ENCODE data around the gene LSM4.

The LSM4 gene

GRCh38 chr19:18271433-18271841 is 51.4 kb downstream of the LSM4 start:
- no peak for DNase-seq

- no peak for DNase-seq
Observed at GRCh38 chr19:18270326-18270725, 52.5 kb downstream of the LSM4 start.

DNA sequence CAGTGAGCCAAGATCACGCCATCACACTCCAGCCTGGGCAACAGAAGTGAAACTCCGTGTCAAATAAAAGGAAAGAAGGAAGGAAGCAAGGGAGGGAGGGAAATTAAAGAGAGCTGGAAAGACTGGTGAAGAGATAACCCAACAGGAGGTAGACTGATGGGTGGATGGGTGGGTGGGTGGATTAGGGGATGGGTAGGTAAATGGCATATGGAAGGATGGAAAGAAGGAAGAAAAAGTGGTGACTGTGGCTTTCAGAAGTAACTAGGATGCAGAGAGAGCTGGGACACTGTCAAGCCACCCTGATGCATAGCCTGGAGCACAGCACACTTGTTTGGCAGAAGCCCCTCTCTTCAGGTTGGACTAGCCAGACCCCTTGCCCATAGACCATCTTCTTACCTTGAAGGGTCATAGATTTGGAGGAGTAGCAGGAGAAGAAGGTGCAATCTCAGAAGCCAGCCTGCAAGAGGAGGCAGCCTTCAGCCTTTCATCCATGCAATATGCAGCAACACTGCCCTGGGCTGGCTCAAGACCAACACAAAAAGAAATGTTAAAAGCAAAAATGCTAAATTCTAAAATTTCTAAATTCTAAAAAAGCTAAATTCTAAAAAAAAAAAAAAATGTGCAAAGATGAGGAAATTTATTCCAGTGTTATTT is 53.7 kb downstream of the LSM4 start:
- no peak for DNase-seq

- DNase-seq, result no peak
Observed at GRCh38 chr19:18266771-18267686, 55.8 kb downstream of the LSM4 start.

DNA sequence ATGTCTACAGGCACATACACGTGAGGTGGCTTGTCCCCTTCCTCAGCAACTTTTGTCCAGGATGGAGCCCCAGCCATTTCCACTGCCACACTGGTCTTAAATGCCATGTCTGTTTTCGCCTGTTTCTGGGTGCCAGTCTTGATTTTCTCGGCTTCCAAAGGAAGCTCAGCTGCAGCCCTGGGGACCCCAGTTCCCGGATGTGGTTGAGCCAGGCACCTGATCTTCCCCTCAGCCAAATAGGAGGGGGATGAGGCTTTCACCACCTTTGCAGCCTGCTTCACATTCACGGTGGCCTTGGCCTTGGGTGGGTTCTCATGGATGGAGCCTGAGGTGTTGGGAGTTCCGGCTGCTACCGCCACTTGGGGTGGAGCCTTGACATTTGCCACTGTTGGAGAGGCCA is 57.3 kb downstream of the LSM4 start:
- no peak for DNase-seq

DNA sequence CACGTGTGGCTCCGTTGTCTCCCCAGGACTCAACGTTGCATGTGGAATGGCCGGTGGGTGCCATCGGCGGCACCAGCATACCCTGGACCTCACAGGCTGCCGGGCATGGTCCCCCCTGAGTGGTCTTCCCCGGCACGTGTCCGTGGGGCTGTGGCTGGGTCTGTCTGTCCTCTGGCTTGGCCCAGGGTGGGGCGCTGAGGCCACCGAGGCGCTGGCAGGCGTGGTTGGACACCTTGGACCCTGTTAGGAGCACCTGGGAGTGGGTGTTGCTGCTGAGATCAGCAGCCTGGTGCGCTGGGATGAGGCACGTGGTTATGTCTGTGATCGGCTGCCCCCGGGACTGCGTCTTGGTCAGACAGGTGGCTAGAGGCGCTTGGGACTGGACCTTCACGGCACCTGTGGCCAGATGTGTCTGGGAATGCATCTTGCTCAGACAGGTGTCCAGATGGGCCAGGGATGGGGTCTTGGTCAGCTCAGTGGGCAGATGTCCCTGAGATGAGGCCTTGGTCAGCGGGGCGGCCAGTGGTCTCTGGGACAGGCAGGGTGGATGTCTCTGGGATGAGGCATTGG is 57.8 kb downstream of the LSM4 start:
- no peak for DNase-seq

GRCh38 chr19:18264137-18264854 is 58.6 kb downstream of the LSM4 start:
- DNase-seq, result no peak

DNA sequence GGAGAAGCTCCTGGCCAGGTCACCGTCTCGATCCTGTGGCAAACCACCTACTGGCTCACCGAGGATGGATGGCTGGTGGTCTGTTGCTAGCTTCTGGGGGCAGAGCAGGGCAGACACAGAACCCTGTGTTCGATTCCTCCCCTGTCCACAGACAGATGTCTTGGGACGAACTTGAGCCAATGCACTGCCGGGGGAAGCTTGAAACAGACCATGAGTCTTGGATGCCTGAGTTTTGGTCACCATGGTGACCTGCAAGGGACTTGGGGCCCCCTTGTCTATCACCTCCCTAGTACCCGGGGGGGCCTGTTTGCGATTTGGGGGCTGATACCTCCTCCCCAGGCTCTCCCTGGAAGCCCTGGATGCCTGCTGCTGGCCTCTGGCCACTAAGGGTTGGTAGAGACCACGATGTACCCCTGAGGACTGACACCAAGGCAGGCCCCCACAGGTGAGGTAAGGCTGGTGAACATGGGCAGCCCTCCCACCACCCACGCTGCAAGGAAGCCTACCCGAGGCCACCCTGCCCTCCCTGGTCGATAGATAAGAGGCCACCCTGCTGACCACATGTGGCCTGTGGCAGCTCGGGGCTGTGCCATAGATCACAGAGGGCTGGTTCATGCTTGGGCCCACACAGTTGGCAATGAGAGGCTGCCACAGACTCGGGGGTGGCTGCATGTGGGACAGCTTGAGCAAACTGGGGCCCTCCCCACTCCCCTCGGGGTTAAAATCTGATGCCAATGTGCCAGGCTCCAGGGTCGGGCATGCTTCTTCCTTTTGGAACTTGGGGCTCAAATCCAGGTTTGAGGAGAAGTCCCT is 59.3 kb downstream of the LSM4 start:
- no peak for DNase-seq

DNA sequence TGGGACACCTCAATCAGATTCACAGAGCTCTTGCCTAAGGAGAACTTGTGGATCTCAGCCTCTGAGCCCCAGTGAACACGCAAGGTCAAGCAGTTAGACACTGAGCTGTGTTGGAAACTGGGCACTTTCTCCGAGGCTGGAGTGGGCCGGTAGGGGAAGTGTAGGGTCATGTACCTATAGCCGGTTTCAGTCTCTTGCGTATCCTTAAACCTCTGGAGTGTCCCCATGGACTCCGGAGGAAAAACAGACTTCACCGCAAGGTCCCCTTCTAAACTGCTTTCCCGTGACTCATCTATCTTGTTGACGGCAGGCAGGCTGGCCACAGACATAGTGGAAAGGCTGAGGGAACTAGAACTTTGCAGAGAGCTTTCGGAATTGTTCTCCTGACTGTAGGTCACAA is 60.0 kb downstream of the LSM4 start:
- DNase-seq, result no peak

GRCh38 chr19:18262144-18262543 is 60.7 kb downstream of the LSM4 start:
- no peak for DNase-seq

GRCh38 chr19:18261474-18261873 is 61.4 kb downstream of the LSM4 start:
- DNase-seq, result no peak

DNA sequence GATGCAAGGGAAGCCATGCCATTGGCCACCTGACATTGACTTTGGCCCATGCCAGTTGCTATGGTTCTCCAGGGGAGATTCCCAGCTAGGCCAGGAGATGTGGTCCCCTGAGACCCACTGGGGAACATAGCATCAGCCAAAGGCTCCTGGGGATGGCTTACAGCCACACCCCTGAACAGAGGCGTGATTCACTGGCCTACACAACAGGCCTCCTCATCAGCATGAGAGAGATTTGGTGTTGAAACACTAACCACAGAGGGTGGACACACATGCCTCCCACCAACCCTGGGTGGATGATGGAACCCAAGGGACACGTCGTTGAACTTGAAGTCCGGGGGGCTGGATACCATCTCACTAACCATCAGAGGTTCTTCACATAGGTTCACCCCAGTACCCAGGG is 63.0 kb downstream of the LSM4 start:
- no peak for DNase-seq

DNA sequence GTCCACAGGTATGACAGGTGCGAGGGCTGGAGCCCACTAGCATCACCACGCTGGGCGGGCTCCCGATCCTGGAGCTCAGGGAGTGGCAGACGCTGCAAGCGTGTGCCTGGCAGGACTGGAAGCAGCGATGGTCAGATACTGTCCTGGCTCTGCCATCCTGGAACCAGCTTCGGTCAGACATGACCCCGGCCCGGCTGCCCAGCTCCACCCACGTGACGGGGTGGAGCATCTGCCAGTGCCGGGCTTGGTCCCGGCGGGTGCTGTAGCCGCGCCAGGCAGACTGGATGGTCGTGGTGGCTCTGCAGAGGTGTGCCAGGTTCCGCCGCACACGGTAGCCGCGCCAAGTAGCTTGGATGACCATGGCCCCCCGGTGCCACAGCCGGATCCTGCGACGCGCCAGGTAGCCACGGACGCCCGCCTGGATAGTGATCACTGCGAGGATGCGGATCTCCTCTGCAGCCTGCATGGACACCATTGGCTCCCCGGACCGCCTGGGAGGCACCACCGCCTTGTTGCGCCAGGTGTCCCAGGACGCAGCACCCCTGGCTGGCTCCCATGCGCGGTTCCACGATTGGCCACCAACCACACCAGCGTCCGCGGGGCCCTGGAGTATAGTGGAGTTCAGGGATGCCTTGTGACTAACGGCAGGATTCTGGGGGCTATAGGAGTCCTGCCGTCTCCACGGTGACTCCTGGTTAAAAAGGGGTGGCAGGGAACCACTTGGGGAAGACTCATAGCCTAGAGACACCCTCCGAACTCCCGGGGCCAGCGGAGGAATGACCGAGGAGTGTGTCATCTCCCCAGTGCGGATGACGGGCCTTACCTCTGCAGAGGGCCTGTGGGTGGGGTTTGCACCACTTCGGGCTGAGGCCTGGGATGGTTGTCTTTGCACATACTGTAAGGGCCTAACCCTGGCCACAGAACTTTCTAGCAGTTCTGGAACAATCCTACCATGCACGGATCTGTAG is 65.1 kb downstream of the LSM4 start:
- DNase-seq, result no peak
